Loucy (cell line): ENCODE results near the gene ZFHX3.

Experiments used
- EZH2phosphoT487 ChIP-seq: fragments of 200-600 bp; IDR thresholded peaks from 2 replicates; pipeline ENCODE4 v1.6.1; 2018; ENCODE audit warnings: antibody characterized with exemption, mild to moderate bottlenecking, moderate library complexity, borderline replicate concordance
- TF ChIP-seq, protein P1 (sequence below): fragments of 200-600 bp; sonication (generic); conservative IDR thresholded peaks from 2 replicates; pipeline ENCODE4 v1.5.1; 2014; ENCODE audit warnings: mild to moderate bottlenecking, antibody characterized with exemption, low read length

DNA sequence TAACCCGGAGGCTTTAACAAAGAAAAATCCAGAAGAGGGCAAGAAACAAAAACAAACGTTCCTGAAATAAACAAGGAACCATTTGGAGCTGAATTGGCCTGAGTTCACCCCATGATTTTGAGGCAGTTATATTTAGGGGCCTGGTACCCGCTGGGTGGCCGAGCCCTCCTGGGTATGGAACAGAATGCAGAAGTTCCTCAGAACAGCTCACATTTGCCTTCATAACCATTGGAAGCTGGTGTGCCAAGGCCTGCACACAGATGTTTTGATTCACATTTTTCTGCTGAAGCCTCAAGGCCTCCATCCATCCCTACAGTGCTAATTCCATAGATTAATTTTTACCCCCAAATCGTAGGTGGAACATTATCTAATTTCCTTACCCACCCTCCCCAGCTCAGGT lies 3.3 kb upstream of the ZFHX3 start:
- TF ChIP-seq, protein P1, sequence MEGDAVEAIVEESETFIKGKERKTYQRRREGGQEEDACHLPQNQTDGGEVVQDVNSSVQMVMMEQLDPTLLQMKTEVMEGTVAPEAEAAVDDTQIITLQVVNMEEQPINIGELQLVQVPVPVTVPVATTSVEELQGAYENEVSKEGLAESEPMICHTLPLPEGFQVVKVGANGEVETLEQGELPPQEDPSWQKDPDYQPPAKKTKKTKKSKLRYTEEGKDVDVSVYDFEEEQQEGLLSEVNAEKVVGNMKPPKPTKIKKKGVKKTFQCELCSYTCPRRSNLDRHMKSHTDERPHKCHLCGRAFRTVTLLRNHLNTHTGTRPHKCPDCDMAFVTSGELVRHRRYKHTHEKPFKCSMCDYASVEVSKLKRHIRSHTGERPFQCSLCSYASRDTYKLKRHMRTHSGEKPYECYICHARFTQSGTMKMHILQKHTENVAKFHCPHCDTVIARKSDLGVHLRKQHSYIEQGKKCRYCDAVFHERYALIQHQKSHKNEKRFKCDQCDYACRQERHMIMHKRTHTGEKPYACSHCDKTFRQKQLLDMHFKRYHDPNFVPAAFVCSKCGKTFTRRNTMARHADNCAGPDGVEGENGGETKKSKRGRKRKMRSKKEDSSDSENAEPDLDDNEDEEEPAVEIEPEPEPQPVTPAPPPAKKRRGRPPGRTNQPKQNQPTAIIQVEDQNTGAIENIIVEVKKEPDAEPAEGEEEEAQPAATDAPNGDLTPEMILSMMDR = no peak
- TF ChIP-seq EZH2phosphoT487 = no peak
